Stromal cell of bone marrow (primary cell): ENCODE data around the gene SRPK1.

ENCODE experiments used
- DNase-seq: peaks from one replicate; pipeline ENCODE4 v3.0.0-alpha.2; 2012; ENCODE audit warnings: low read depth

SRPK1 gene

DNA sequence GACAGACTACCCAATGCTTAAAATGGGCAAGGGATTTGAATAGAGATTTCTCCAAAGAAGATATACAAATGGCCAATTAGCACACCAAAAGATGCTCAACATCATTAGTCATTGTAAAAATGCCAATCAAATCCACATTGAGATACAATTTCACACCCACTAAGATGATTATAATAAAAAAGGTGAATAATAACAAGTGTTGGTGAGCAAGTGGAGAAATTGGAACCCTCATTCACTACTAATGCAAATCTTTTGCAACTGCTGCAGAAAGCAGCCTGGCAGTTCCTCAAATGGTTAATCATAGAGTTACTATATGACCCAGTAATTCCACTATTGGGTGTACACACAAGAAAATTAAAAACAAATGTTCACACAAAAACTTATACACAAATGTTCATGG lies 103.4 kb downstream of the SRPK1 start:
- DNase-seq: no peak

GRCh38 chr6:35811699-35811995 lies 109.3 kb downstream of the SRPK1 start:
- DNase-seq: no peak

GRCh38 chr6:35810971-35811698 lies 109.8 kb downstream of the SRPK1 start:
- peak; percentile 33 for DNase-seq

DNA sequence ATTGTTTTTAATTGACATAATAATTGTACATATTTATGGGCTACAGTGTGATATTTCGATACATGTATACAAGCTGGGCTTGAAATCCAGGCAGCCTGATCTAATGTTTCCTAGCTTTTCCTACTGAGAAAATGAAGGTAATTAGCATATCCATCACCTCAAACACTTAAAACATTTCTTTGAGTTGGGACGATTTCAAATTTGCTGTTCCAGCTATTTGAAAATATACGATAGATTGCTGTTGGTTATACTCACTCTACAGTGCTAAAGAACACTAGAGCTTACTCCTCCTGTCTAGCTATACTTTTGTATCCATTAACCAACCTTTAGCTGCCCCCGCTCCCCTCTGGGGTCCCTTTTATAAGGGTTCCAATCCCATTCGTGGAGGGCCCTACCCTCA lies 111.1 kb downstream of the SRPK1 start:
- DNase-seq: no peak

DNA sequence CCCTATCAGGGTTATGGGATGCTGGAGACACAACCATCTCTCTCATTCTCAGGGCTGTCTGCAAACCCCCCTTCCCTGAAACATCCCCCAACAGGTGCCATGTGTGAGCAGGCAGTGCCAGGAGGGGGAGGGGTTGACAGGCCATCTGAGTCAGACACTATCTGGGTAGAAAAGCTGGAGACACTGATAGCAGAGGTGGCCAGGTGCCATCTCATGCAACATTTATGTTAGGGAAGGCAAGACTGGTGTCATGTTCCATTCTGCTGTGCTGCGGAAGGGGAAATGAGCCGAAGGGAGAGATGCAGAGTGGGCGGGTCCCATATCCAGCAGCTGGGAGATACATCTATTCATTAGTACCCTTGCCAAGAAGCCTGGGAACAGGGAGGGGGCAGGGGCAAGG lies 112.2 kb downstream of the SRPK1 start:
- DNase-seq: no peak

DNA sequence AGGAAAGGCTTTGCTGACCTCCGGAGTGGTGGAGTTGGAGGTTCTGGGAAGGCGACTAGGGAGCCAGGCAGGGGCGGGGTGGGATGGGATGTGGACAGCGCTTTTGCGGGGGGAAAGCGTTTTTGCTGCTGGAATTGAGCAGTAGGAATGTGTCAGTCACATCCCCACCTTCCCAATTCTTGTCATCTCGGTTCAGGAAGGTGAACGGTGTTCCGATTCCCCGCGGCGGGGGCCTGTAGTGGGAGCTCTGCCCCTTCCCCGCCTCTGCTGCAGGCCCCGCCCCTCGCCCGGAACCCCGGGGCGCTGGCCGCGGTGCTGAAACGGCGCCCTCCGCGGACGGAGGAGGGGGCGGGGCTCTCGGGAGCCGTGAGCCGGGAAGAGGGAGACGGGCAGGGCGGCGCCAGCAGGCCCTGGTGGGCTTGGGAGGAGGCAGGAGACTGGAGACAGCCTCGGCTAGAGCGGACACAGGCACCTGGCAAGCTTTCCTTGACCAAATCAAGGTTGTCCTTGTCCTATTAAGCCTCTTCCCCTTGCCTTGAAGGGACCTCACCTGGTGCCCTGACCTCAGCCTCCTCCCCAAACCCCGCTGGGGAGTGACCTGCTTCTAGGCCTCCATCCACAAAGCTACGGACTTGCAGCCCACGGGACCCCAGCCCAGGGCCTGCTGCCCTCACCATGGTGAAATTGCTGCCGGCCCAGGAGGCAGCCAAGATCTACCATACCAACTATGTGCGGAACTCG lies 115.7 kb downstream of the SRPK1 start, which contains the start of gene LHFPL5:
Gene LHFPL5 (plus strand): TSS at position 357 of the 741 bp plus-strand sequence. CDS start 319 bp downstream, at position 676.
- DNase-seq: no peak

- no peak for DNase-seq
These were observed 119.8 kb downstream of the SRPK1 start for GRCh38 chr6:35801148-35801547.

DNA sequence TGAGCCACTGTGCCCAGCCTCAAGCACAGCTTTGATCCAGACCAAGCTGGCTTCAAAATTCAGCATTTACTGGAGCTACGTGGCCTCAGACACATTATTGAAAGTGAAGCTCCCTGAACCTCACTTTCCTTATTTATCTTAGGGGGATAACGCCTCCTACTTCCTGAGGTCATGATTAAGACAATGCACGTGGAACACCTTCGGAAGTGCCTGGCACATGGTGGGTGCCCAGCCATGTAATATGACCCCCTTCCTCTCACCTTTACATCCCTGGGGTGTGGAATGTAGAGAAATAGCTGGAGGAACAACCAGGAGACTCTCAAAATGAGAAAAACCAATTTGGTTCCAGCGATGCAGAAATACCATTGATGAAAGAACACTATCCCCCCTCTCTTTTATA lies 122.2 kb downstream of the SRPK1 start:
- DNase-seq: no peak

- DNase-seq: no peak
These were observed 122.9 kb downstream of the SRPK1 start for GRCh38 chr6:35797837-35798526.

- DNase-seq: no peak
These were observed 124.7 kb downstream of the SRPK1 start for GRCh38 chr6:35796236-35796635.

- no peak for DNase-seq
These were observed 125.3 kb downstream of the SRPK1 start for GRCh38 chr6:35795453-35796071.

- DNase-seq: no peak
These were observed 126.1 kb downstream of the SRPK1 start for GRCh38 chr6:35794536-35795452.

DNA sequence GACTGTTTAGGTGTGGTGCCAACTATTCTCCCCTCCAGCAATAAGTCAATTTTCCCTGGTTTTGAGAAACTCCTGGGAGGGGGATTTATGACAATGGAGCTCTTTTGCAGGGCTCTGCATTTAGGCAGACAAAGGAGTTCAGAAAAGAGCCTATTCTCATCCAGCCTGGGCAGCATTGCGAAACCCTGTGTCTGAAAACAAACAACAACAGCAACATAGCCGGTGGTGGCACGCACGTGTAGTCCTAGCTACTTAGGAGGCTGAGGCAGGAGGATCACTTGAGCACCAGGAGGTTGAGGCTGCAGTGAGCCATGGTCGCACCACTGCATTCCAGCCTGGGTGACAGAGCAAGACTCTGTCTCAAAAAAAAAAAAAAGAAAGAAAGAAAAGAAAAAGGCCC lies 130.2 kb downstream of the SRPK1 start:
- DNase-seq: no peak

- DNase-seq: no peak
These were observed 132.4 kb downstream of the SRPK1 start for GRCh38 chr6:35788423-35788982.

GRCh38 chr6:35787266-35788218 lies 133.4 kb downstream of the SRPK1 start:
- no peak for DNase-seq

GRCh38 chr6:35786810-35787209 lies 134.1 kb downstream of the SRPK1 start:
- no peak for DNase-seq

DNA sequence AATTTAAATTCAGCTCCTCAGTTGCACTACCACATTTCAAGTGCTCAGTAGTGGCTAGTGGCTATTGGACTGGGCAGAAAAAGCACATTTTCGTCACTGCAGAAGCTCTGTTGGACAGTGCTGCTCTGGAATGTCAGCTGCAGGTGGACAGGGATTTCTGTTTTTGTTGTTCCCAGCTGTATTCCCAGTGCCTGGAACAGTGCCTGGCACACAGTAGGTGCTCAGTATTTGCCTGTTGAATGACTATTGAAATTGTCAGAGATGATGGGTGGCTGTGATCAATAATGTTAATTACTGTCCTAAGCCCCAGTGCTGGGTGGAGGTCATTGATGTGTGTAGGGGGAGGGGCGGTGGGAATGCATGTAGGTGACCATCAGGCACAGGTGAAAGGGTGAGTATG lies 134.6 kb downstream of the SRPK1 start:
- no peak for DNase-seq

GRCh38 chr6:35784200-35784599 lies 136.7 kb downstream of the SRPK1 start:
- no peak for DNase-seq
